Frontal cortex (tissue), 4 donors: ENCODE measurements around the gene PIGW. TPM values are rescaled to one million over a fixed set of nuclear protein-coding genes. Genes with fewer than 3 reads are reported as not detected.

Source experiments
- DNase-seq, 2 donors: peaks; one replicate each; pipeline ENCODE4 v3.0.0; 2012; ENCODE audit warnings: low spot score in 2 of 2
- FAIRE-seq: peaks from 2 replicates; lab custom pipeline; 2012; peaks lifted over from hg19 to GRCh38; lab: Jason Lieb, UNC
- total RNA-seq: library from RNA; depleted of rRNA; stranded (reverse); fragments of >200 nt; gene quantifications from one replicate; pipeline ENCODE4 v1.2.3, GENCODE V29; 2014
- donor health status: control.
- donor health status: control.
- donor health status: control.

The PIGW gene
- 3.3 TPM for total RNA-seq

GRCh38 chr17:36534840-36535668 is at the start of gene PIGW, which contains the start of gene MYO19:
Gene PIGW, plus strand, starts transcription at chr17:36534987. Its CDS starts 2,115 bp downstream, at chr17:36537102.
Gene MYO19, minus strand, starts transcription at chr17:36534868. Its CDS starts 2,330 bp downstream, at chr17:36532538.
- DNase-seq (peak; percentile 88 to 91), FAIRE-seq (no peak)

GRCh38 chr17:36485027-36485426 is 49.8 kb upstream of the PIGW start:
- DNase-seq (no peak), FAIRE-seq (no peak)

- FAIRE-seq (no peak), DNase-seq (peak in 1 of 2 donors; percentile 44)
Observed at GRCh38 chr17:36485805-36486203, 49.0 kb upstream of the PIGW start.

- FAIRE-seq (no peak), DNase-seq (peak; percentile 94)
Observed at GRCh38 chr17:36486204-36487194, 48.3 kb upstream of the PIGW start, which contains the start of gene ZNHIT3. Gene ZNHIT3, plus strand, starts transcription at chr17:36486681. Its CDS starts 19 bp downstream, at chr17:36486700.

- FAIRE-seq = no peak
Observed at GRCh38 chr17:36493956-36494355, 40.8 kb upstream of the PIGW start.

GRCh38 chr17:36494674-36495073 is 40.1 kb upstream of the PIGW start:
- no peak for DNase-seq
- FAIRE-seq = no peak

More at GRCh38 chr17:36493956-36494355, 40.8 kb upstream of the PIGW start:
- no peak for DNase-seq

GRCh38 chr17:36495076-36495578 is 39.7 kb upstream of the PIGW start:
- no peak for DNase-seq
- FAIRE-seq = no peak

GRCh38 chr17:36496018-36496789 is 38.6 kb upstream of the PIGW start:
- DNase-seq (peak in 1 of 2 donors; percentile 40), FAIRE-seq (no peak)

GRCh38 chr17:36498155-36498554 is 36.6 kb upstream of the PIGW start:
- no peak for FAIRE-seq
- DNase-seq = no peak

- FAIRE-seq (no peak), DNase-seq (no peak)
Observed at GRCh38 chr17:36498560-36499300, 36.1 kb upstream of the PIGW start.

GRCh38 chr17:36500745-36501225 is 34.0 kb upstream of the PIGW start:
- FAIRE-seq = no peak
- DNase-seq = no peak

GRCh38 chr17:36501351-36501750 is 33.4 kb upstream of the PIGW start:
- no peak for FAIRE-seq
- DNase-seq = no peak

- FAIRE-seq = no peak
- DNase-seq = no peak
Observed at GRCh38 chr17:36501963-36502362, 32.8 kb upstream of the PIGW start.

- FAIRE-seq = no peak
- no peak for DNase-seq
Observed at GRCh38 chr17:36503456-36504155, 31.2 kb upstream of the PIGW start.

GRCh38 chr17:36504156-36504545 is 30.6 kb upstream of the PIGW start:
- no peak for DNase-seq
- no peak for FAIRE-seq

- FAIRE-seq = no peak
- no peak for DNase-seq
Observed at GRCh38 chr17:36505171-36505570, 29.6 kb upstream of the PIGW start.

GRCh38 chr17:36506249-36506826 is 28.4 kb upstream of the PIGW start:
- FAIRE-seq (no peak), DNase-seq (no peak)

GRCh38 chr17:36506831-36507230 is 28.0 kb upstream of the PIGW start:
- DNase-seq (no peak), FAIRE-seq (no peak)
